ENCODE results near the gene HYCC2.

- TF ChIP-seq CTCF (IDR thresholded peaks at IDR 0.05) (peak; percentile 23 to 52 (median 40)), POLR2A (IDR thresholded peaks at IDR 0.05) (no peak)
Observed at GRCh38 chr2:201118121-201118960, 46.9 kb upstream of the HYCC2 start.
